SK-N-SH (cell line): ENCODE results near the gene TMEM107. TPM values are rescaled to one million over a fixed set of nuclear protein-coding genes. Genes with fewer than 3 reads are reported as not detected.

Experiments
- CTCF ChIA-PET: fragments of 300-600, 350-600 bp; formaldehyde crosslinking; extraction: SDS; loops from one replicate; lab custom pipeline; 2021; lab: Yijun Ruan, JAX
- POLR2A ChIA-PET: fragments of 350-600 bp; sonication (Branson Sonifier 250); formaldehyde crosslinking; extraction: SDS; loops from one replicate; lab custom pipeline; 2020; ENCODE audit warnings: antibody characterized with exemption, inconsistent platforms; lab: Yijun Ruan, JAX
- DNase-seq: peaks from one replicate; pipeline ENCODE4 v3.0.0; 2012
- H2AFZ ChIP-seq: fragments of 200-600 bp; sonication (generic); 2 replicates; pipeline ENCODE4 v1.8.1; 2016; ENCODE audit warnings: antibody characterized with exemption, mild to moderate bottlenecking, low read depth
- H3F3A ChIP-seq: fragments of 200-600 bp; sonication (generic); replicated peaks from 2 replicates; pipeline ENCODE3; 2016; ENCODE audit warnings: antibody characterized with exemption, mild to moderate bottlenecking; ENCODE audit not compliant: insufficient read depth
- H3K27ac ChIP-seq, 2 experiments: fragments of 200-500 bp in 1 of 2; fragments of 200-600 bp in 1 of 2; sonication (Bioruptor generic) in 1 of 2; sonication (generic), shearing (Covaris generic) in 1 of 2; 2 replicates each; pipeline versions ENCODE4 v1.5.1 to v1.6.1; 2014 to 2016; ENCODE audit warnings: low read depth in 2 of 2, inconsistent platforms in 1 of 2, low read length in 1 of 2, mild to moderate bottlenecking in 1 of 2, mixed read lengths in 1 of 2
- H3K27me3 ChIP-seq: fragments of 200-600 bp; sonication (generic), shearing (Covaris generic); 2 replicates; pipeline ENCODE4 v1.6.1; 2016; ENCODE audit warnings: mixed run types; ENCODE audit not compliant: insufficient read depth
- H3K36me3 ChIP-seq, 2 experiments: fragments of 200-500 bp in 1 of 2; fragments of 200-600 bp in 1 of 2; sonication (Bioruptor generic) in 1 of 2; sonication (generic) in 1 of 2; replicated peaks in 1 of 2; 2 replicates each; pipeline versions ENCODE3 to v1.5.1; 2014 to 2016; ENCODE audit warnings: low read length in 1 of 2, mild to moderate bottlenecking in 1 of 2; ENCODE audit not compliant: insufficient read depth in 2 of 2, control insufficient read depth in 1 of 2
- H3K4me1 ChIP-seq, 2 experiments: fragments of 200-500 bp in 1 of 2; fragments of 200-600 bp in 1 of 2; sonication (Bioruptor generic) in 1 of 2; sonication (generic), shearing (Covaris generic) in 1 of 2; 2 replicates each; pipeline versions ENCODE4 v1.5.1 to v1.6.1; 2014 to 2016; ENCODE audit warnings: low read depth in 1 of 2, low read length in 1 of 2, mixed run types in 1 of 2; ENCODE audit not compliant: insufficient read depth in 2 of 2, control insufficient read depth in 1 of 2
- H3K4me2 ChIP-seq: fragments of 200-600 bp; sonication (generic), shearing (Covaris generic); 2 replicates; pipeline ENCODE4 v1.6.1; 2017; ENCODE audit warnings: mixed run types
- H3K4me3 ChIP-seq, 2 experiments: fragments of 200-500 bp in 1 of 2; fragments of 200-600 bp in 1 of 2; sonication (Bioruptor generic) in 1 of 2; sonication (generic), shearing (Covaris generic) in 1 of 2; 2 replicates each; pipeline versions ENCODE4 v1.5.1 to v1.8.1; 2014 to 2016; ENCODE audit warnings: low read depth in 2 of 2, inconsistent platforms in 1 of 2, low read length in 1 of 2, mild to moderate bottlenecking in 1 of 2, mixed read lengths in 1 of 2, moderate library complexity in 1 of 2
- H3K79me2 ChIP-seq: fragments of 200-600 bp; sonication (generic); 2 replicates; pipeline ENCODE4 v1.8.1; 2017; ENCODE audit warnings: mild to moderate bottlenecking; ENCODE audit not compliant: insufficient read depth
- H3K9ac ChIP-seq: fragments of 200-600 bp; sonication (generic); 2 replicates; pipeline ENCODE4 v1.6.1; 2017; ENCODE audit warnings: mixed run types
- H3K9me2 ChIP-seq: fragments of 200-600 bp; sonication (generic); 2 replicates; pipeline ENCODE4 v1.6.1; 2017; ENCODE audit warnings: mixed run types
- H3K9me3 ChIP-seq: fragments of 200-600 bp; sonication (generic); 2 replicates; pipeline ENCODE4 v1.6.1; 2017; ENCODE audit warnings: mixed run types, mild to moderate bottlenecking, moderate library complexity
- H4K20me1 ChIP-seq: fragments of 200-600 bp; sonication (generic); 2 replicates; pipeline ENCODE4 v1.6.1; 2017; ENCODE audit warnings: mild to moderate bottlenecking, mixed run types; ENCODE audit not compliant: insufficient read depth
- ELF1 ChIP-seq: IDR thresholded peaks from 2 replicates; pipeline ENCODE4 v1.4.0; 2012
- EP300 ChIP-seq, 2 experiments: IDR thresholded peaks; 2 replicates each; pipeline versions ENCODE4 v1.4.0 to v1.6.1; 2012; ENCODE audit warnings: borderline replicate concordance in 1 of 2, low read depth in 1 of 2, low read length in 1 of 2
- EZH2phosphoT487 ChIP-seq: fragments of 200-600 bp; sonication (generic); IDR thresholded peaks from 2 replicates; pipeline ENCODE4 v1.6.1; 2017; ENCODE audit warnings: low read depth, mixed run types, mild to moderate bottlenecking, antibody characterized with exemption, moderate library complexity, borderline replicate concordance
- FOSL2 ChIP-seq: IDR thresholded peaks from 2 replicates; pipeline ENCODE4 v1.4.0; 2012; ENCODE audit warnings: low read depth, mild to moderate bottlenecking, moderate library complexity, borderline replicate concordance
- IRF3 ChIP-seq: fragments of 150-350 bp; IDR thresholded peaks from 2 replicates; pipeline ENCODE4 v1.6.1; 2016; ENCODE audit warnings: mild to moderate bottlenecking, low read depth, low read length
- JUND ChIP-seq: IDR thresholded peaks from 2 replicates; pipeline ENCODE4 v1.4.0; 2012
- MXI1 ChIP-seq: IDR thresholded peaks from 2 replicates; pipeline ENCODE4 v1.6.1; 2012; ENCODE audit warnings: mild to moderate bottlenecking, low read depth, low read length, improper control_type of control experiment
- PBX3 ChIP-seq: IDR thresholded peaks from 2 replicates; pipeline ENCODE4; 2012
- POLR2AphosphoS5 ChIP-seq: IDR thresholded peaks from 2 replicates; pipeline ENCODE4 v1.6.1; 2012; ENCODE audit warnings: low read depth, low read length
- RCOR1 ChIP-seq: fragments of 150-350 bp; IDR thresholded peaks from 2 replicates; pipeline ENCODE4 v1.6.1; 2017; ENCODE audit warnings: antibody characterized with exemption, low read length
- RFX5 ChIP-seq: IDR thresholded peaks from 2 replicates; pipeline ENCODE4 v1.6.1; 2012; ENCODE audit warnings: mild to moderate bottlenecking, improper control_type of control experiment, low read length
- RXRA ChIP-seq: IDR thresholded peaks from 2 replicates; pipeline ENCODE4 v1.4.0; 2012; ENCODE audit warnings: low read depth, mild to moderate bottlenecking, borderline replicate concordance
- SIN3A ChIP-seq: IDR thresholded peaks from 2 replicates; pipeline ENCODE4 v1.6.1; 2012; ENCODE audit warnings: low read depth, mild to moderate bottlenecking, low read length, moderate library complexity, borderline replicate concordance
- SMC3 ChIP-seq: IDR thresholded peaks from 2 replicates; pipeline ENCODE4 v1.6.1; 2012; ENCODE audit warnings: low read depth, low read length, improper control_type of control experiment
- TAF1 ChIP-seq: IDR thresholded peaks from 2 replicates; pipeline ENCODE4 v1.6.1; 2012; ENCODE audit warnings: low read depth, mild to moderate bottlenecking, low read length, moderate library complexity, borderline replicate concordance
- TCF12 ChIP-seq: IDR thresholded peaks from 2 replicates; pipeline ENCODE4 v1.4.0; 2012
- YY1 ChIP-seq: IDR thresholded peaks from 2 replicates; pipeline ENCODE4 v1.4.0; 2012; ENCODE audit warnings: low read depth, mild to moderate bottlenecking
- ZBTB33 ChIP-seq: IDR thresholded peaks from 2 replicates; pipeline ENCODE4 v1.4.0; 2012; ENCODE audit warnings: low read depth, borderline replicate concordance
- WGBS: methylation state at CpG from one replicate; pipeline ENCODE4 v1.1.6; 2017; ENCODE audit warnings: low lambda C conversion rate; 5-methylcytosine and 5-hydroxymethylcytosine counted together
- polyA plus RNA-seq, 3 experiments: library from polyadenylated mRNA; depleted of rRNA; stranded (reverse); fragments of >200 nt; gene quantifications; 2 replicates each; pipeline ENCODE4 v1.2.3, GENCODE V29; 2012
- TF ChIP-seq, protein P1 (sequence below): fragments of 200-600 bp; sonication (generic); IDR thresholded peaks from 2 replicates; pipeline ENCODE4 v1.6.1; 2017; ENCODE audit warnings: antibody characterized with exemption, mild to moderate bottlenecking, moderate library complexity
- TF ChIP-seq, protein P2 (sequence below): IDR thresholded peaks from 2 replicates; pipeline ENCODE4 v1.4.0; 2012; ENCODE audit warnings: low read depth
- TF ChIP-seq, protein P3 (sequence below): fragments of 150-350 bp; IDR thresholded peaks from 2 replicates; pipeline ENCODE4 v1.6.1; 2017; ENCODE audit warnings: antibody characterized with exemption, low read length, low read depth, borderline replicate concordance

TMEM107 gene
- polyA plus RNA-seq, 1 of the 3 experiments (the other 2 are of a cell fraction) = 18.6 TPM

- no peaks in the 10 kb centered on the region for H3K9me3 ChIP-seq
- H3K4me2 ChIP-seq = peak overlapping the region; percentile 98
- peak overlapping the region; percentile 89 for H3K9ac ChIP-seq
- 2% methylated on average over 44 of the region's 45 CpGs for WGBS
- H3K27me3 ChIP-seq = no peaks in the 10 kb centered on the region
- ChIA-PET CTCF (interaction anchor here (1.0 to 6.5 kb wide), 13 partner anchors 8 to 231 kb away, joined by 3 to 55 read pairs (median 5); partner anchors contain the start of genes ALOXE3, BORCS6, HES7 and KRABD2), POLR2A (interaction anchor here (0.9 to 2.8 kb wide), 9 partner anchors 9 to 102 kb away, joined by 3 to 14 read pairs (median 8); partner anchors contain the start of genes BORCS6 and RANGRF)
- 0 out of 2 replicates have a peak, but pooled peaks cover 4% of the 10 kb centered on the region for H4K20me1 ChIP-seq
- peak; percentile 73 for DNase-seq
- no peaks in the 10 kb centered on the region for H3K36me3 ChIP-seq
- H3K79me2 ChIP-seq = no peaks in the 10 kb centered on the region
- H3K9me2 ChIP-seq = no peaks in the 10 kb centered on the region
- H3K4me1 ChIP-seq = peaks cover 8 to 13% of the 10 kb centered on the region in 2 experiments; a peak in 2 of 4 replicates
- peak overlapping the region; percentile 89 for H2AFZ ChIP-seq
- H3K27ac ChIP-seq = peak overlapping the region; percentile 92 to 95
- peaks cover 47% of the 10 kb centered on the region for H3F3A ChIP-seq
- peak overlapping the region; percentile 83 to 86 for H3K4me3 ChIP-seq
- TF ChIP-seq, protein P1, sequence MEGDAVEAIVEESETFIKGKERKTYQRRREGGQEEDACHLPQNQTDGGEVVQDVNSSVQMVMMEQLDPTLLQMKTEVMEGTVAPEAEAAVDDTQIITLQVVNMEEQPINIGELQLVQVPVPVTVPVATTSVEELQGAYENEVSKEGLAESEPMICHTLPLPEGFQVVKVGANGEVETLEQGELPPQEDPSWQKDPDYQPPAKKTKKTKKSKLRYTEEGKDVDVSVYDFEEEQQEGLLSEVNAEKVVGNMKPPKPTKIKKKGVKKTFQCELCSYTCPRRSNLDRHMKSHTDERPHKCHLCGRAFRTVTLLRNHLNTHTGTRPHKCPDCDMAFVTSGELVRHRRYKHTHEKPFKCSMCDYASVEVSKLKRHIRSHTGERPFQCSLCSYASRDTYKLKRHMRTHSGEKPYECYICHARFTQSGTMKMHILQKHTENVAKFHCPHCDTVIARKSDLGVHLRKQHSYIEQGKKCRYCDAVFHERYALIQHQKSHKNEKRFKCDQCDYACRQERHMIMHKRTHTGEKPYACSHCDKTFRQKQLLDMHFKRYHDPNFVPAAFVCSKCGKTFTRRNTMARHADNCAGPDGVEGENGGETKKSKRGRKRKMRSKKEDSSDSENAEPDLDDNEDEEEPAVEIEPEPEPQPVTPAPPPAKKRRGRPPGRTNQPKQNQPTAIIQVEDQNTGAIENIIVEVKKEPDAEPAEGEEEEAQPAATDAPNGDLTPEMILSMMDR = no peak
- TF ChIP-seq FOSL2 (peak; percentile 68; the same call in 1 of the 2 replicates), RFX5 (no peak), EP300 (IDR thresholded peaks at IDR 0.05; ENCODE audit: borderline replicate concordance in 1 of 2, low read depth in 1 of 2, low read length in 1 of 2) (0 out of 4 replicates have a peak, but pooled peaks of 1 of the 2 experiments have one; percentile 30), MXI1 (peak; percentile 79), SIN3A (no peak), RXRA (peak; percentile 49; the same call in 1 of the 2 replicates), PBX3 (peak; percentile 36; the same call in 1 of the 2 replicates), TCF12 (no peak), ZBTB33 (no peak), IRF3 (no peak), YY1 (peak; percentile 89), SMC3 (no peak), ELF1 (no peak; the same call in 1 of the 2 replicates), EZH2phosphoT487 (no peak), RCOR1 (0 out of 2 replicates have a peak, but pooled peaks have one; percentile 45), POLR2AphosphoS5 (peak; percentile 4; the same call in 1 of the 2 replicates), JUND (no peak), TAF1 (peak; percentile 74)
- TF ChIP-seq, protein P2, sequence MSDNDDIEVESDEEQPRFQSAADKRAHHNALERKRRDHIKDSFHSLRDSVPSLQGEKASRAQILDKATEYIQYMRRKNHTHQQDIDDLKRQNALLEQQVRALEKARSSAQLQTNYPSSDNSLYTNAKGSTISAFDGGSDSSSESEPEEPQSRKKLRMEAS = peak; percentile 32; the same call in 1 of the 2 replicates
- TF ChIP-seq, protein P3, sequence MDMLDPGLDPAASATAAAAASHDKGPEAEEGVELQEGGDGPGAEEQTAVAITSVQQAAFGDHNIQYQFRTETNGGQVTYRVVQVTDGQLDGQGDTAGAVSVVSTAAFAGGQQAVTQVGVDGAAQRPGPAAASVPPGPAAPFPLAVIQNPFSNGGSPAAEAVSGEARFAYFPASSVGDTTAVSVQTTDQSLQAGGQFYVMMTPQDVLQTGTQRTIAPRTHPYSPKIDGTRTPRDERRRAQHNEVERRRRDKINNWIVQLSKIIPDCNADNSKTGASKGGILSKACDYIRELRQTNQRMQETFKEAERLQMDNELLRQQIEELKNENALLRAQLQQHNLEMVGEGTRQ = no peak
These were observed 44.8 kb upstream of the TMEM107 start for GRCh38 chr17:8220783-8221662.
